Neural cell (in vitro differentiated cells): Measurements from ENCODE around the gene PGAP2. TPM values are rescaled to one million over a fixed set of nuclear protein-coding genes. Genes with fewer than 3 reads are reported as not detected.
A peak's percentile ranks its signal among the peaks of the same experiment; 100 is the strongest.

Experiments
- H2AFZ ChIP-seq: fragments of 200-600, 300-800 bp; sonication (generic), shearing (Covaris generic); 2 replicates; pipeline ENCODE4 v1.6.0; 2014; ENCODE audit warnings: low read depth, mild to moderate bottlenecking, antibody characterized with exemption, low read length, moderate library complexity
- H3F3A ChIP-seq: fragments of 200-600 bp; shearing (Covaris generic); 2 replicates; pipeline ENCODE4 v1.6.1; 2016; ENCODE audit warnings: mild to moderate bottlenecking, moderate library complexity, mixed read lengths, antibody characterized with exemption, low read length; ENCODE audit not compliant: insufficient read depth, poor library complexity, severe bottlenecking
- H3K27ac ChIP-seq: fragments of 200-600, 300-800 bp; sonication (generic), shearing (Covaris generic); 2 replicates; pipeline ENCODE4 v1.5.1; 2014; ENCODE audit warnings: mild to moderate bottlenecking, low read length, moderate library complexity
- H3K27me3 ChIP-seq: fragments of 300-800, 200-600 bp; sonication (generic), shearing (Covaris generic); 2 replicates; pipeline ENCODE4 v1.6.0; 2014; ENCODE audit warnings: mild to moderate bottlenecking, low read depth, low read length, moderate library complexity; ENCODE audit not compliant: insufficient read depth
- H3K36me3 ChIP-seq: fragments of 300-800, 200-600 bp; sonication (generic), shearing (Covaris generic); 2 replicates; pipeline ENCODE4 v1.5.1; 2014; ENCODE audit warnings: mild to moderate bottlenecking, antibody characterized with exemption, low read length, moderate library complexity; ENCODE audit not compliant: insufficient read depth
- H3K4me2 ChIP-seq: fragments of 300-800, 200-600 bp; sonication (generic), shearing (Covaris generic); 2 replicates; pipeline ENCODE4 v1.6.0; 2014; ENCODE audit warnings: mild to moderate bottlenecking, low read length
- H3K4me3 ChIP-seq: fragments of 300-800, 200-600 bp; sonication (generic), shearing (Covaris generic); 2 replicates; pipeline ENCODE4 v1.5.1; 2014; ENCODE audit warnings: mild to moderate bottlenecking, low read length, moderate library complexity
- H3K79me2 ChIP-seq: fragments of 200-600 bp; shearing (Covaris generic); replicated peaks from 2 replicates; pipeline ENCODE4 v1.6.0; 2014; ENCODE audit warnings: mild to moderate bottlenecking, low read length, moderate library complexity; ENCODE audit not compliant: insufficient read depth
- H3K9ac ChIP-seq: fragments of 300-800, 200-600 bp; sonication (generic), shearing (Covaris generic); 2 replicates; pipeline ENCODE4 v1.6.1; 2016; ENCODE audit warnings: mild to moderate bottlenecking, low read length, mixed read lengths
- H3K9me2 ChIP-seq: fragments of 200-600 bp; shearing (Covaris generic); 2 replicates; pipeline ENCODE4 v1.6.1; 2016; ENCODE audit warnings: mild to moderate bottlenecking, low read length, mixed read lengths; ENCODE audit not compliant: insufficient read depth
- H3K9me3 ChIP-seq: fragments of 200-600, 300-800 bp; sonication (generic), shearing (Covaris generic); 2 replicates; pipeline ENCODE4 v1.6.1; 2016; ENCODE audit warnings: mild to moderate bottlenecking, mixed run types, low read length, moderate library complexity, mixed read lengths
- H4K20me1 ChIP-seq: fragments of 200-600 bp; shearing (Covaris generic); 2 replicates; pipeline ENCODE4 v1.6.1; 2016; ENCODE audit warnings: mild to moderate bottlenecking, mixed run types; ENCODE audit not compliant: insufficient read depth
- EP300 ChIP-seq: fragments of 450-650 bp; conservative IDR thresholded peaks from 2 replicates; pipeline ENCODE4 v1.6.1; 2014; ENCODE audit warnings: antibody characterized with exemption, mild to moderate bottlenecking, moderate library complexity; ENCODE audit not compliant: poor library complexity, severe bottlenecking
- EZH2 ChIP-seq: fragments of 200-600, 300-800 bp; shearing (Covaris generic), sonication (generic); IDR thresholded peaks from 2 replicates; pipeline ENCODE4 v1.6.1; 2014; ENCODE audit warnings: antibody characterized with exemption, low read length, borderline replicate concordance, mild to moderate bottlenecking; ENCODE audit not compliant: insufficient read depth, poor library complexity, severe bottlenecking
- MXI1 ChIP-seq: fragments of 450-650 bp; conservative IDR thresholded peaks from 2 replicates; pipeline ENCODE4 v1.6.1; 2014; ENCODE audit warnings: antibody characterized with exemption, mild to moderate bottlenecking; ENCODE audit not compliant: poor library complexity, severe bottlenecking
- POLR2AphosphoS5 ChIP-seq: IDR thresholded peaks from 2 replicates; pipeline ENCODE4 v1.6.1; 2012
- RAD21 ChIP-seq: fragments of 450-650 bp; conservative IDR thresholded peaks from 2 replicates; pipeline ENCODE4 v1.6.1; 2014; ENCODE audit warnings: antibody characterized with exemption, mild to moderate bottlenecking, moderate library complexity
- SMC3 ChIP-seq: fragments of 450-650 bp; conservative IDR thresholded peaks from 2 replicates; pipeline ENCODE4 v1.6.1; 2014; ENCODE audit warnings: antibody characterized with exemption, mild to moderate bottlenecking, moderate library complexity; ENCODE audit not compliant: poor library complexity
- TAF1 ChIP-seq: IDR thresholded peaks from 2 replicates; pipeline ENCODE4 v1.6.1; 2012; ENCODE audit warnings: low read depth
- polyA plus RNA-seq: library from polyadenylated mRNA; depleted of rRNA; stranded (reverse); fragments of >200 nt; gene quantifications from 2 replicates; pipeline ENCODE4 v1.2.3, GENCODE V29; 2014
- TF ChIP-seq, protein P1 (sequence below): fragments of 450-650 bp; IDR thresholded peaks from 2 replicates; pipeline ENCODE4 v1.5.1; 2014; ENCODE audit warnings: antibody characterized with exemption, mild to moderate bottlenecking, moderate library complexity; ENCODE audit not compliant: poor library complexity, severe bottlenecking
- TF ChIP-seq, protein P2 (sequence below): IDR thresholded peaks from 2 replicates; pipeline ENCODE4 v1.6.1; 2012; ENCODE audit warnings: borderline replicate concordance

Gene PGAP2
- polyA plus RNA-seq, 1 donor from 2014 or later, result 30.1 TPM

GRCh38 chr11:3866836-3867208, 58.5 kb downstream of the PGAP2 start:
- Histone ChIP-seq H3K36me3 (no peaks in the 10 kb centered on the region), H4K20me1 (no peaks in the 10 kb centered on the region), H3K9me2 (no peaks in the 10 kb centered on the region), H3K27me3 (no peaks in the 10 kb centered on the region), H3K27ac (no peak overlapping the region), H3K9me3 (no peaks in the 10 kb centered on the region), H3K79me2 (no peaks in the 10 kb centered on the region), H3K9ac (no peak overlapping the region), H3F3A (no peaks in the 10 kb centered on the region), H3K4me2 (no peak overlapping the region), H2AFZ (no peak overlapping the region), H3K4me3 (no peak overlapping the region)
- no peak for TF ChIP-seq MXI1

GRCh38 chr11:3867209-3868091, 59.1 kb downstream of the PGAP2 start:
- no peak overlapping the region for H2AFZ ChIP-seq
- H3K27me3 ChIP-seq, result no peaks in the 10 kb centered on the region
- no peak for TF ChIP-seq TAF1
- TF ChIP-seq EZH2, result no peak
- TF ChIP-seq SMC3, result no peak
- TF ChIP-seq, protein P1, sequence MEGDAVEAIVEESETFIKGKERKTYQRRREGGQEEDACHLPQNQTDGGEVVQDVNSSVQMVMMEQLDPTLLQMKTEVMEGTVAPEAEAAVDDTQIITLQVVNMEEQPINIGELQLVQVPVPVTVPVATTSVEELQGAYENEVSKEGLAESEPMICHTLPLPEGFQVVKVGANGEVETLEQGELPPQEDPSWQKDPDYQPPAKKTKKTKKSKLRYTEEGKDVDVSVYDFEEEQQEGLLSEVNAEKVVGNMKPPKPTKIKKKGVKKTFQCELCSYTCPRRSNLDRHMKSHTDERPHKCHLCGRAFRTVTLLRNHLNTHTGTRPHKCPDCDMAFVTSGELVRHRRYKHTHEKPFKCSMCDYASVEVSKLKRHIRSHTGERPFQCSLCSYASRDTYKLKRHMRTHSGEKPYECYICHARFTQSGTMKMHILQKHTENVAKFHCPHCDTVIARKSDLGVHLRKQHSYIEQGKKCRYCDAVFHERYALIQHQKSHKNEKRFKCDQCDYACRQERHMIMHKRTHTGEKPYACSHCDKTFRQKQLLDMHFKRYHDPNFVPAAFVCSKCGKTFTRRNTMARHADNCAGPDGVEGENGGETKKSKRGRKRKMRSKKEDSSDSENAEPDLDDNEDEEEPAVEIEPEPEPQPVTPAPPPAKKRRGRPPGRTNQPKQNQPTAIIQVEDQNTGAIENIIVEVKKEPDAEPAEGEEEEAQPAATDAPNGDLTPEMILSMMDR, result no peak
- no peak for TF ChIP-seq POLR2AphosphoS5
- TF ChIP-seq RAD21, result no peak
- H3K9me2 ChIP-seq, result no peaks in the 10 kb centered on the region
- no peaks in the 10 kb centered on the region for H4K20me1 ChIP-seq
- no peaks in the 10 kb centered on the region for H3K79me2 ChIP-seq
- H3K4me2 ChIP-seq, result no peak overlapping the region
- no peak overlapping the region for H3K4me3 ChIP-seq
- no peaks in the 10 kb centered on the region for H3K9me3 ChIP-seq
- H3K27ac ChIP-seq, result no peak overlapping the region
- no peaks in the 10 kb centered on the region for H3F3A ChIP-seq
- no peaks in the 10 kb centered on the region for H3K36me3 ChIP-seq
- H3K9ac ChIP-seq, result peak overlapping the region; percentile 6

GRCh38 chr11:3873712-3874349, 65.5 kb downstream of the PGAP2 start:
- Histone ChIP-seq H3K4me3 (no peak overlapping the region), H3K79me2 (no peaks in the 10 kb centered on the region), H3K36me3 (no peaks in the 10 kb centered on the region), H3K9me3 (no peaks in the 10 kb centered on the region), H3F3A (no peaks in the 10 kb centered on the region), H3K9me2 (no peaks in the 10 kb centered on the region), H3K27ac (no peak overlapping the region), H2AFZ (no peak overlapping the region), H4K20me1 (no peaks in the 10 kb centered on the region), H3K27me3 (no peaks in the 10 kb centered on the region), H3K4me2 (no peak overlapping the region), H3K9ac (no peak overlapping the region)
- TF ChIP-seq EZH2 (no peak), SMC3 (no peak), MXI1 (no peak), TAF1 (no peak), POLR2AphosphoS5 (no peak), EP300 (no peak), RAD21 (no peak)
- TF ChIP-seq, protein P2, sequence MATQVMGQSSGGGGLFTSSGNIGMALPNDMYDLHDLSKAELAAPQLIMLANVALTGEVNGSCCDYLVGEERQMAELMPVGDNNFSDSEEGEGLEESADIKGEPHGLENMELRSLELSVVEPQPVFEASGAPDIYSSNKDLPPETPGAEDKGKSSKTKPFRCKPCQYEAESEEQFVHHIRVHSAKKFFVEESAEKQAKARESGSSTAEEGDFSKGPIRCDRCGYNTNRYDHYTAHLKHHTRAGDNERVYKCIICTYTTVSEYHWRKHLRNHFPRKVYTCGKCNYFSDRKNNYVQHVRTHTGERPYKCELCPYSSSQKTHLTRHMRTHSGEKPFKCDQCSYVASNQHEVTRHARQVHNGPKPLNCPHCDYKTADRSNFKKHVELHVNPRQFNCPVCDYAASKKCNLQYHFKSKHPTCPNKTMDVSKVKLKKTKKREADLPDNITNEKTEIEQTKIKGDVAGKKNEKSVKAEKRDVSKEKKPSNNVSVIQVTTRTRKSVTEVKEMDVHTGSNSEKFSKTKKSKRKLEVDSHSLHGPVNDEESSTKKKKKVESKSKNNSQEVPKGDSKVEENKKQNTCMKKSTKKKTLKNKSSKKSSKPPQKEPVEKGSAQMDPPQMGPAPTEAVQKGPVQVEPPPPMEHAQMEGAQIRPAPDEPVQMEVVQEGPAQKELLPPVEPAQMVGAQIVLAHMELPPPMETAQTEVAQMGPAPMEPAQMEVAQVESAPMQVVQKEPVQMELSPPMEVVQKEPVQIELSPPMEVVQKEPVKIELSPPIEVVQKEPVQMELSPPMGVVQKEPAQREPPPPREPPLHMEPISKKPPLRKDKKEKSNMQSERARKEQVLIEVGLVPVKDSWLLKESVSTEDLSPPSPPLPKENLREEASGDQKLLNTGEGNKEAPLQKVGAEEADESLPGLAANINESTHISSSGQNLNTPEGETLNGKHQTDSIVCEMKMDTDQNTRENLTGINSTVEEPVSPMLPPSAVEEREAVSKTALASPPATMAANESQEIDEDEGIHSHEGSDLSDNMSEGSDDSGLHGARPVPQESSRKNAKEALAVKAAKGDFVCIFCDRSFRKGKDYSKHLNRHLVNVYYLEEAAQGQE, result no peak
- TF ChIP-seq, protein P1, result no peak
